ENCODE data around the gene SHISA8. TPM values are rescaled to one million over a fixed set of nuclear protein-coding genes. Genes with fewer than 3 reads are reported as not detected.

Gene SHISA8
- total and polyA plus RNA-seq, 2 of the 13 experiments (the other 11 are each of a cell fraction or from before 2014, with no cell fraction given): not detected

GRCh38 chr22:41940832-41941765 lies 26.2 kb upstream of the SHISA8 start (continued):
- TF ChIP-seq SETDB1 (CRISPR knock-in tag; IDR thresholded peaks at IDR 0.05; ENCODE audit: borderline replicate concordance) (no peak), KDM3A (CRISPR knock-in tag; IDR thresholded peaks at IDR 0.05; ENCODE audit: low read depth) (0 out of 2 replicates have a peak, but pooled peaks have one; percentile 67), XRCC5 (optimal IDR thresholded peaks at IDR 0.05; ENCODE audit: low read length) (peak; percentile 46), ZNF556 (CRISPR knock-in tag; IDR thresholded peaks at IDR 0.05; ENCODE audit: borderline replicate concordance) (no peak), FOSL2 (CRISPR knock-in tag; IDR thresholded peaks at IDR 0.05) (0 out of 2 replicates have a peak, but pooled peaks have one; percentile 20), ZMAT5 (CRISPR knock-in tag; IDR thresholded peaks at IDR 0.05; ENCODE audit: borderline replicate concordance, low read depth) (no peak), GLI4 (CRISPR knock-in tag; IDR thresholded peaks at IDR 0.05; ENCODE audit: borderline replicate concordance) (no peak), MED13 (CRISPR knock-in tag; IDR thresholded peaks at IDR 0.05) (no peak), LCORL (IDR thresholded peaks at IDR 0.05) (no peak), LCORL (CRISPR knock-in tag; IDR thresholded peaks at IDR 0.05) (no peak), SAFB2 (CRISPR knock-in tag; IDR thresholded peaks at IDR 0.05; ENCODE audit: borderline replicate concordance, low read depth) (no peak), ZNF430 (CRISPR knock-in tag; IDR thresholded peaks at IDR 0.05) (no peak), NRL (CRISPR knock-in tag; IDR thresholded peaks at IDR 0.05; ENCODE audit: borderline replicate concordance) (no peak), CTCF (CRISPR knock-in tag; IDR thresholded peaks at IDR 0.05) (peak; percentile 98), SMAD9 (CRISPR knock-in tag; IDR thresholded peaks at IDR 0.05) (no peak), SNAPC5 (CRISPR knock-in tag; IDR thresholded peaks at IDR 0.05; ENCODE audit: borderline replicate concordance) (0 out of 2 replicates have a peak, but pooled peaks have one; percentile 16), NR2F2 (IDR thresholded peaks at IDR 0.05; ENCODE audit: borderline replicate concordance, low read depth) (no peak), HDAC2 (CRISPR knock-in tag; IDR thresholded peaks at IDR 0.05) (peak; percentile 58), MTF1 (CRISPR knock-in tag; IDR thresholded peaks at IDR 0.05) (no peak), PHF5A (CRISPR knock-in tag; IDR thresholded peaks at IDR 0.05; ENCODE audit: low read depth, unreplicated experiment) (no peak), ZMYM3 (CRISPR knock-in tag; IDR thresholded peaks at IDR 0.05) (no peak), PPARG (CRISPR knock-in tag; conservative IDR thresholded peaks at IDR 0.05) (no peak), SYNCRIP (IDR thresholded peaks at IDR 0.05; ENCODE audit: insufficient read depth, low read depth, low read length) (no peak), GABPB1 (CRISPR knock-in tag; IDR thresholded peaks at IDR 0.05) (0 out of 2 replicates have a peak, but pooled peaks have one; percentile 26)
- TF ChIP-seq, protein P1, sequence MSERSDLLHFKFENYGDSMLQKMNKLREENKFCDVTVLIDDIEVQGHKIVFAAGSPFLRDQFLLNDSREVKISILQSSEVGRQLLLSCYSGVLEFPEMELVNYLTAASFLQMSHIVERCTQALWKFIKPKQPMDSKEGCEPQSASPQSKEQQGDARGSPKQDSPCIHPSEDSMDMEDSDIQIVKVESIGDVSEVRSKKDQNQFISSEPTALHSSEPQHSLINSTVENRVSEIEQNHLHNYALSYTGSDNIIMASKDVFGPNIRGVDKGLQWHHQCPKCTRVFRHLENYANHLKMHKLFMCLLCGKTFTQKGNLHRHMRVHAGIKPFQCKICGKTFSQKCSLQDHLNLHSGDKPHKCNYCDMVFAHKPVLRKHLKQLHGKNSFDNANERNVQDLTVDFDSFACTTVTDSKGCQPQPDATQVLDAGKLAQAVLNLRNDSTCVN (CRISPR knock-in tag; IDR thresholded peaks at IDR 0.05; ENCODE audit: borderline replicate concordance): peak; percentile 80
- TF ChIP-seq, protein P2, sequence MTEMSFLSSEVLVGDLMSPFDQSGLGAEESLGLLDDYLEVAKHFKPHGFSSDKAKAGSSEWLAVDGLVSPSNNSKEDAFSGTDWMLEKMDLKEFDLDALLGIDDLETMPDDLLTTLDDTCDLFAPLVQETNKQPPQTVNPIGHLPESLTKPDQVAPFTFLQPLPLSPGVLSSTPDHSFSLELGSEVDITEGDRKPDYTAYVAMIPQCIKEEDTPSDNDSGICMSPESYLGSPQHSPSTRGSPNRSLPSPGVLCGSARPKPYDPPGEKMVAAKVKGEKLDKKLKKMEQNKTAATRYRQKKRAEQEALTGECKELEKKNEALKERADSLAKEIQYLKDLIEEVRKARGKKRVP (CRISPR knock-in tag; IDR thresholded peaks at IDR 0.05): no peak

All from HepG2 (cell line).